ACC112 (cell line): ENCODE measurements around the gene TBX21.

ENCODE experiments used
- H2AFZ ChIP-seq: fragments of 200-600 bp; sonication (generic); one replicate; pipeline ENCODE4 v1.6.0; 2017; ENCODE audit warnings: antibody characterized with exemption, low read length; ENCODE audit not compliant: unreplicated experiment
- H3K27ac ChIP-seq: fragments of 200-600 bp; sonication (generic); 2 replicates; pipeline ENCODE4 v1.5.1; 2014; ENCODE audit warnings: low read depth, mild to moderate bottlenecking, antibody characterized with exemption, low read length, moderate library complexity
- H3K27me3 ChIP-seq: fragments of 200-600 bp; sonication (generic); 2 replicates; pipeline ENCODE4 v1.6.1; 2014; ENCODE audit warnings: mild to moderate bottlenecking, antibody characterized with exemption, low read length, moderate library complexity, mixed read lengths; ENCODE audit not compliant: insufficient read depth
- H3K36me3 ChIP-seq: fragments of 200-600 bp; sonication (generic); 2 replicates; pipeline ENCODE4 v1.6.1; 2016; ENCODE audit warnings: mild to moderate bottlenecking, antibody characterized with exemption, low read length, moderate library complexity, mixed read lengths; ENCODE audit not compliant: insufficient read depth
- H3K4me1 ChIP-seq: fragments of 200-600 bp; sonication (generic); one replicate; pipeline ENCODE4 v1.6.1; 2016; ENCODE audit warnings: low read length, mixed read lengths; ENCODE audit not compliant: insufficient read depth, unreplicated experiment, control insufficient read depth
- H3K4me3 ChIP-seq: fragments of 200-600 bp; sonication (generic); 2 replicates; pipeline ENCODE4 v1.5.1; 2014; ENCODE audit warnings: mild to moderate bottlenecking, low read depth, low read length
- H3K79me2 ChIP-seq: fragments of 200-600 bp; sonication (generic); one replicate; pipeline ENCODE4 v1.6.0; 2016; ENCODE audit warnings: low read length; ENCODE audit not compliant: control insufficient read depth, unreplicated experiment, insufficient read depth

Gene TBX21

GRCh38 chr17:47715669-47716325 is 17.2 kb upstream of the TBX21 start:
- Histone ChIP-seq H3K4me1 (peaks cover 28% of the 10 kb centered on the region), H3K27me3 (peaks cover 74% of the 10 kb centered on the region), H3K27ac (no peak overlapping the region)

GRCh38 chr17:47716375-47716774 is 16.7 kb upstream of the TBX21 start:
- Histone ChIP-seq H3K36me3 (no peaks in the 10 kb centered on the region), H2AFZ (no peak overlapping the region), H3K79me2 (no peaks in the 10 kb centered on the region), H3K27ac (no peak overlapping the region), H3K4me1 (peaks cover 34% of the 10 kb centered on the region), H3K4me3 (no peak overlapping the region), H3K27me3 (peaks cover 79% of the 10 kb centered on the region)

More at GRCh38 chr17:47715669-47716325, 17.2 kb upstream of the TBX21 start:
- H3K4me3 ChIP-seq: no peak overlapping the region
- H2AFZ ChIP-seq: no peak overlapping the region
- H3K36me3 ChIP-seq: no peaks in the 10 kb centered on the region
- H3K79me2 ChIP-seq: no peaks in the 10 kb centered on the region

- H3K4me3 ChIP-seq: no peak overlapping the region
- H3K4me1 ChIP-seq: peaks cover 35% of the 10 kb centered on the region
- H3K79me2 ChIP-seq: no peaks in the 10 kb centered on the region
- peaks cover 82% of the 10 kb centered on the region for H3K27me3 ChIP-seq
- H3K27ac ChIP-seq: no peak overlapping the region
- no peaks in the 10 kb centered on the region for H3K36me3 ChIP-seq
- H2AFZ ChIP-seq: no peak overlapping the region
Observed at GRCh38 chr17:47717261-47717697, 15.8 kb upstream of the TBX21 start.

DNA sequence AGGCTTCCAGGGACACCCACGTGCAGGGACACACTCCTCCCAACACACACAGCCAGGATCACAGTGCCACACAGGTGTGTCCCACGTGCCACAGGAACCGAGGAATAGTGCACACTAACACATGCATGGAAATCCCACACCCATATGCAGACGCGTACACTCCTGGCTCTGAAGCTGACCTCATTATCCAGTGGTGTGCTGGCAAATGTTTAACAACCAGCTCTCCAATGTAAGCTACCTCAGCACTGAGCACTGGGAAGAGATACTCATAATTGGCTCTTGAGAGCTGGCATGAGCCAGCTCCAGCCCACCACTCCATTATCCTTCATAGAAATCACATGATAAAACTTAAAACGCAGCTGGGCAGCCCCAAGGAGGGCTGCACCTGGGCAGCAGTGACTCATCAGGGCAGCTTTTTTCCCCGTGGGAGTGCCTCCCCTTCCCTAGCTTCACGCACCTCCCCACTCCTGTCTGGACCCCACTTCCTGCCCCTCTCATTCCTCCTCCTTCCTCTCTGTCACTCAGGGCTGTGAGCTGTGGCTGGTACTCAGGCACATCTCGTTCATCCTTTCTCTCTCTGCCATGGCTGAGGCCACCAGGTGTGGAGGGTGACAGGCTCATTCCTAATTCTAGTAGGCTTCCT is 14.9 kb upstream of the TBX21 start:
- Histone ChIP-seq H3K27ac (no peak overlapping the region), H3K4me3 (no peak overlapping the region), H3K36me3 (no peaks in the 10 kb centered on the region), H2AFZ (no peak overlapping the region), H3K4me1 (peaks cover 35% of the 10 kb centered on the region), H3K27me3 (peaks cover 82% of the 10 kb centered on the region), H3K79me2 (no peaks in the 10 kb centered on the region)

DNA sequence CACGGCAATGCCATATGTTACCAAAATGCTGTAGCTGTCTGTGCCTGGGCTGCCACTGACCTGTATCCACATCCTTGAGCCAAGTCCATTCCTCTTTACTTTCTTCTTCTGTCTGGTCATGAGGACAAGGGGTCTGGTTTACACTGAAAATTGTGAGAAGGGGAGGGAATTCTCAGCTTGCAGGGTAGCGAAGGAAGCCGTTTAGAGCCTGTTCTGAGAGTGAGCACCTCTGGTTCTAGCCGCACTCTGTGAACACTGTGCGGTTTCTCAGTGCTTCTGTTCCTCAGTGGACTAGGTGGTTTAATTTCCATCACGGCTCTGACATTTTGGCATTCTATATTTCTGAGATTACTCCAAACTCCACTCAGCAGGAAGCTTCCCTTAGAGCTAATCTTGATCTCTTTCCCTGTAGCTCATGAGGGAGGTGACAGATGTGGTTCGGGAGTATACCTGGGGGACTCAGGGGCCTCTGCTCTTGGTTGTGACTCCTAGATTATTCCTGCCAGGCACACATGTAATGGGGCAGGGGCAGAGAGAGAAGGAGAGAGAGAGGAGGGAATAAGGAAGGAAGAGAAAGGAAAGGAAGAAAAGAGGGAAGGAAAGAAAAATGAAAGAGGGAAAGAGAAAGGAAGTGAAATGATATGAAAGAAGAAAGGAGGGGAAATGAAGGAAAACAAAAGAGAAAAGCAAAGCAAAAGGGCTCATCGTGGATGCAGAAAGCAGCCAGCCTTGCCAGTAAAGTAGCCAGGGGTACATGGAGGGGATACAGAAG is 14.2 kb upstream of the TBX21 start:
- peaks cover 82% of the 10 kb centered on the region for H3K27me3 ChIP-seq
- H2AFZ ChIP-seq: no peak overlapping the region
- no peak overlapping the region for H3K4me3 ChIP-seq
- no peaks in the 10 kb centered on the region for H3K79me2 ChIP-seq
- no peaks in the 10 kb centered on the region for H3K36me3 ChIP-seq
- H3K4me1 ChIP-seq: peaks cover 35% of the 10 kb centered on the region
- H3K27ac ChIP-seq: no peak overlapping the region

DNA sequence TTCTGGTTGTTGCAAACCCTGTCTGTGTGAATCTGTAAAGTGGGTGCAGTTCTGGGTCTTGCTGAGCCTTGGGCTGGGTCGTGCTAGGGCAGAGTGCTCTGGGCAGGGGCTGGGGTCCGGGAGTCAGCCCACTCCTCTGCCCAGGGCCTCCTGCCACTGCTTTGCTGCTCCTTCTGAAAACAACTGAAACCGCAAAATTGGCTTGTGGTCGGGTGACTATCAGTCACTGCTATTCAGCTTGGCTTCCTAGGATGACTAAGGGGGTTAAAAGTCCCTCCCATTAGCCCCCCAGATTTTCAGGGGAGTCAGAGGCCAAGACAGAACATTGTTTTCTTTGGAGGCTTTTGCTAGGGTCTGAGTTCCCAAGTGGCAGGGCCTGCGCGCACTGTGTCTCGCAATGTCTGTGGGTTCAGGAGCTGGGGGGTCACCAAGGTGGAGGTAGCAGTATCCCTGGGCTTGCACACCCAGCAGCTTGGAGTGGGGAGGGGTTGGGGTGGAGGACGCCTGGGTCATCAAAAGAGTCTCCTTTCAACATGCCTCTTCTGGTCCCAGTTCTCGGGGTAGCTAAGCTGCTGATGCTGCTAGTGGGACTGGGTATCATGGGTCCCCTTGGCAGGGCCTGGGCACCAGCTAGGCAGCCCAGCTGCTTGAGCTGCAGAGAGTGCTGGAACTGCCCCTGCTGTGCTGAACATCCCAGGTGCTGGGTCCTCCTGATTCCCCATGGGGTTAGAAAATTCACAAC is 13.5 kb upstream of the TBX21 start:
- Histone ChIP-seq H3K27ac (no peak overlapping the region), H3K4me3 (0 out of 2 replicates have a peak overlapping the region, but pooled peaks have one; percentile 6), H3K79me2 (no peaks in the 10 kb centered on the region), H3K4me1 (peaks cover 35% of the 10 kb centered on the region), H3K36me3 (no peaks in the 10 kb centered on the region), H2AFZ (no peak overlapping the region), H3K27me3 (peaks cover 82% of the 10 kb centered on the region)

GRCh38 chr17:47720196-47720595 is 12.8 kb upstream of the TBX21 start:
- Histone ChIP-seq H3K79me2 (no peaks in the 10 kb centered on the region), H3K27me3 (peaks cover 82% of the 10 kb centered on the region), H3K36me3 (no peaks in the 10 kb centered on the region), H2AFZ (no peak overlapping the region), H3K4me3 (no peak overlapping the region), H3K27ac (no peak overlapping the region), H3K4me1 (peaks cover 35% of the 10 kb centered on the region)

DNA sequence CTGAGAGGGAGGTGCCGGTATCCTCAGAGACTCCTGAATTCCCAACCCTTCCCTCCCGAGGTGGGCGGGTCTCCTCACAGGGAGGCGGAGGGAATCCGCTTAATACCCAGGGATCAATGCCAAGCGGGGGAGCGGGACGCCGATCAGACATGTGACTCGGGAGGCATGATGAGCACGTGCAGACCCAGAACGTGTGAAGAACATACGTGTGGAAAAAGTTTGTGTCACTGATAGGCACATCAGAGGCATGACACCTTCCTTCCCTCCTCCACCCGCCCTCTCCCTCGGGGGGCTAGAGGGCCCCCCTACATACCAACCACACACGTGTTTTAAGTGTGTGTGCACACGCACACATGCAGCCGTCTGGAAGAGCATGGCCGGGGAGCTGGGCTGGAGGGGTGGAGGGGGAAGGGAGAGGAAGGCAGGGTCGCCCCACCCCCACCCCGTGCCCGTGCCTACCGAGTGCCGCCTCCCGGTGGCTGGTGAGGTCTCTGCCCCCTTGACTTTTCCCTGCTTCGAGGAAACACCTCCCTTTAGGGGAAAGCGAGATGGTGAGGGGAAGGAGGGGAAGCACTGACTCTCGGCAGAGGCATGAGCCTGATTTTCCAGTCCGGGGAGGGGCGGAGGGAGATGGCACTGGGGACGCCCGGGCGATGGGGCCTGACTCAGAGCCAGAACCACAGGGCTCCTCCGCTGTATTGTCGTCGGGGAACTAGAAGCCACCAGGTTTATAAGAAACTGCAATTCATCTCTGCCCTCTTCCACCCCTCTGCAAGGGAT is 12.1 kb upstream of the TBX21 start:
- Histone ChIP-seq H3K27ac (no peak overlapping the region), H3K4me3 (peak overlapping the region; percentile 31), H2AFZ (no peak overlapping the region), H3K4me1 (peaks cover 35% of the 10 kb centered on the region), H3K79me2 (no peaks in the 10 kb centered on the region), H3K27me3 (peaks cover 83% of the 10 kb centered on the region), H3K36me3 (no peaks in the 10 kb centered on the region)

GRCh38 chr17:47721725-47722124 is 11.3 kb upstream of the TBX21 start:
- peaks cover 35% of the 10 kb centered on the region for H3K4me1 ChIP-seq
- no peaks in the 10 kb centered on the region for H3K79me2 ChIP-seq
- H3K27ac ChIP-seq: no peak overlapping the region
- no peaks in the 10 kb centered on the region for H3K36me3 ChIP-seq
- H2AFZ ChIP-seq: no peak overlapping the region
- H3K27me3 ChIP-seq: peaks cover 83% of the 10 kb centered on the region
- no peak overlapping the region for H3K4me3 ChIP-seq

DNA sequence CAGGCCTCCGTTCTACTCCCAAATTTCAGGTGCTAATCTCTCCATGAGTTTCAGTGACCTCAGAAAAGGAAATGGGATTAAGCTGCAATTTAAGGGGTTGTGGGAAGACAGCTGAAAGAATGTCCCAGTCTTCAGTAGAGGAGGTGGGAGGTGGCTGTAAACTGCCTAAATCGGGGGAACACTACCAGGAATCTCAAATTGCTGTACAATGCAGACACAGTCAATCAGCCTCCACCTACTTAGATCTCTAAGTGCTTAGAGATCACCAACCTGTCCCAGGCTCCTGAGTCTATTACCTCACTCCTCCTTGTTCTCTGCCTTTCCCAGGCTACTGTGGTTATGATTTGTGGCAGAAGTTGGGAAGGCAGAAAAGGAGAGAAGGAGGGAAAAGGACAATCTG is 8.3 kb upstream of the TBX21 start:
- H2AFZ ChIP-seq: no peak overlapping the region

More for the DNA sequence above, 8.3 kb upstream of the TBX21 start:
- no peak overlapping the region for H3K27ac ChIP-seq
- H3K4me3 ChIP-seq: no peak overlapping the region
- H3K4me1 ChIP-seq: peaks cover 18% of the 10 kb centered on the region
- H3K27me3 ChIP-seq: peaks cover 86% of the 10 kb centered on the region
- H3K79me2 ChIP-seq: no peaks in the 10 kb centered on the region
- H3K36me3 ChIP-seq: no peaks in the 10 kb centered on the region
